ENCODE data around the gene PHF2.

PHF2 gene

GRCh38 chr9:93612796-93613154, 36.4 kb downstream of the PHF2 start:
- H3K36me3 Mint-ChIP-seq (ENCODE audit: low read depth) = peaks cover 29% of the 10 kb centered on the region
- H3K4me1 Mint-ChIP-seq = peaks cover 6% of the 10 kb centered on the region
- H3K4me3 Mint-ChIP-seq = no peak overlapping the region
- H3K27ac Mint-ChIP-seq = no peak overlapping the region
- no peaks in the 10 kb centered on the region for H3K27me3 Mint-ChIP-seq (ENCODE audit: low read depth)
- H3K9me3 Mint-ChIP-seq = peaks cover 27% of the 10 kb centered on the region
- no peak for TF ChIP-seq CTCF (IDR thresholded peaks at IDR 0.05; ENCODE audit: unreplicated experiment in 3 of 3)

- peaks cover 6% of the 10 kb centered on the region for H3K4me1 Mint-ChIP-seq
- no peak for TF ChIP-seq CTCF (IDR thresholded peaks at IDR 0.05; ENCODE audit: unreplicated experiment in 3 of 3)
- H3K9me3 Mint-ChIP-seq = peaks cover 24% of the 10 kb centered on the region
- no peaks in the 10 kb centered on the region for H3K27me3 Mint-ChIP-seq (ENCODE audit: low read depth)
- H3K36me3 Mint-ChIP-seq (ENCODE audit: low read depth) = peaks cover 25% of the 10 kb centered on the region
- H3K4me3 Mint-ChIP-seq = no peak overlapping the region
- no peak overlapping the region for H3K27ac Mint-ChIP-seq
Observed at GRCh38 chr9:93613174-93613573, 36.8 kb downstream of the PHF2 start.

- peaks cover 19% of the 10 kb centered on the region for H3K36me3 Mint-ChIP-seq (ENCODE audit: low read depth)
- no peak for TF ChIP-seq CTCF (IDR thresholded peaks at IDR 0.05; ENCODE audit: unreplicated experiment in 3 of 3)
- H3K27me3 Mint-ChIP-seq (ENCODE audit: low read depth) = no peaks in the 10 kb centered on the region
- H3K4me3 Mint-ChIP-seq = no peak overlapping the region
- no peak overlapping the region for H3K27ac Mint-ChIP-seq
- H3K9me3 Mint-ChIP-seq = peaks cover 20% of the 10 kb centered on the region
- H3K4me1 Mint-ChIP-seq = peaks cover 6% of the 10 kb centered on the region
Observed at GRCh38 chr9:93613791-93614190, 37.4 kb downstream of the PHF2 start.

GRCh38 chr9:93614830-93615468, 38.6 kb downstream of the PHF2 start:
- no peak overlapping the region for H3K27ac Mint-ChIP-seq
- no peaks in the 10 kb centered on the region for H3K27me3 Mint-ChIP-seq (ENCODE audit: low read depth)
- peaks cover 6% of the 10 kb centered on the region for H3K4me1 Mint-ChIP-seq
- H3K4me3 Mint-ChIP-seq = no peak overlapping the region
- TF ChIP-seq CTCF (IDR thresholded peaks at IDR 0.05; ENCODE audit: unreplicated experiment in 3 of 3) = no peak
- H3K36me3 Mint-ChIP-seq (ENCODE audit: low read depth) = peaks cover 10% of the 10 kb centered on the region
- peaks cover 12% of the 10 kb centered on the region for H3K9me3 Mint-ChIP-seq

GRCh38 chr9:93616044-93616443, 39.7 kb downstream of the PHF2 start:
- no peaks in the 10 kb centered on the region for H3K27me3 Mint-ChIP-seq (ENCODE audit: low read depth)
- peaks cover 3% of the 10 kb centered on the region for H3K9me3 Mint-ChIP-seq
- peaks cover 4% of the 10 kb centered on the region for H3K36me3 Mint-ChIP-seq (ENCODE audit: low read depth)
- H3K4me3 Mint-ChIP-seq = no peak overlapping the region
- peaks cover 6% of the 10 kb centered on the region for H3K4me1 Mint-ChIP-seq
- TF ChIP-seq CTCF (IDR thresholded peaks at IDR 0.05; ENCODE audit: unreplicated experiment in 3 of 3) = no peak
- no peak overlapping the region for H3K27ac Mint-ChIP-seq

GRCh38 chr9:93617273-93617672, 40.9 kb downstream of the PHF2 start:
- H3K27ac Mint-ChIP-seq = peak overlapping the region in 1 of 3 experiments; percentile 14
- no peaks in the 10 kb centered on the region for H3K27me3 Mint-ChIP-seq (ENCODE audit: low read depth)

More at GRCh38 chr9:93617273-93617672, 40.9 kb downstream of the PHF2 start:
- Mint-ChIP-seq H3K4me3 (no peak overlapping the region), H3K36me3 (ENCODE audit: low read depth) (no peaks in the 10 kb centered on the region), H3K9me3 (no peaks in the 10 kb centered on the region), H3K4me1 (peaks cover under 1% of the 10 kb centered on the region)
- no peak for TF ChIP-seq CTCF (IDR thresholded peaks at IDR 0.05; ENCODE audit: unreplicated experiment in 3 of 3)
